HepG2 (cell line): ENCODE data around the gene ARL5C. TPM values are rescaled to one million over a fixed set of nuclear protein-coding genes. Genes with fewer than 3 reads are reported as not detected.
A peak's percentile ranks its signal among the peaks of the same experiment; 100 is the strongest.

ENCODE experiments used
- CEBPB ChIP-seq: IDR thresholded peaks from 2 replicates; pipeline ENCODE4 v1.6.1; 2011; ENCODE audit warnings: low read depth, low read length, improper control_type of control experiment, borderline replicate concordance
- ETV5 ChIP-seq: IDR thresholded peaks from 2 replicates; pipeline ENCODE4 v1.6.1; 2018; ENCODE audit warnings: missing biosample characterization, missing genetic modification reagents, inconsistent platforms, borderline replicate concordance
- HNRNPK ChIP-seq: fragments of 200-400 bp; formaldehyde crosslinking; IDR thresholded peaks from 2 replicates; pipeline ENCODE4 v1.6.1; 2018; ENCODE audit warnings: low read length, low read depth, moderate library complexity, mild to moderate bottlenecking; ENCODE audit not compliant: poor library complexity, severe bottlenecking
- JDP2 ChIP-seq: sonication (generic); formaldehyde crosslinking; IDR thresholded peaks from 2 replicates; pipeline ENCODE4 v1.8.1; 2022; ENCODE audit warnings: missing genetic modification reagents, borderline replicate concordance
- MATR3 ChIP-seq: sonication (generic); formaldehyde crosslinking; IDR thresholded peaks from 2 replicates; pipeline ENCODE4 v1.4.0; 2020; ENCODE audit warnings: missing genetic modification reagents
- NR3C1 ChIP-seq: sonication (generic); formaldehyde crosslinking; IDR thresholded peaks from 2 replicates; pipeline ENCODE4 v1.4.0; 2020; ENCODE audit warnings: missing genetic modification reagents
- PLRG1 ChIP-seq: fragments of 450-650 bp; conservative IDR thresholded peaks from 2 replicates; pipeline ENCODE4 v1.6.1; 2016
- RARA ChIP-seq: IDR thresholded peaks from 2 replicates; pipeline ENCODE4 v1.6.1; 2016; ENCODE audit warnings: missing genetic modification reagents, missing compliant biosample characterization
- SMYD3 ChIP-seq: sonication (generic); formaldehyde crosslinking; IDR thresholded peaks from 2 replicates; pipeline ENCODE4 v1.8.1; 2023; ENCODE audit warnings: mild to moderate bottlenecking, missing genetic modification reagents
- TOE1 ChIP-seq: sonication (generic); formaldehyde crosslinking; IDR thresholded peaks from 2 replicates; pipeline ENCODE4 v1.4.0; 2020; ENCODE audit warnings: mild to moderate bottlenecking, missing genetic modification reagents
- TRIM24 ChIP-seq: sonication (generic); formaldehyde crosslinking; IDR thresholded peaks from 2 replicates; pipeline ENCODE4 v1.8.0; 2022; ENCODE audit warnings: mild to moderate bottlenecking, missing genetic modification reagents
- YY1 ChIP-seq: IDR thresholded peaks from 2 replicates; pipeline ENCODE4 v1.6.1; 2011; ENCODE audit warnings: low read length, low read depth, moderate library complexity, mild to moderate bottlenecking; ENCODE audit not compliant: insufficient read depth, insufficient replicate concordance
- ZNF263 ChIP-seq: sonication (generic); formaldehyde crosslinking; IDR thresholded peaks from 2 replicates; pipeline ENCODE4 v1.4.0; 2020; ENCODE audit warnings: missing genetic modification reagents
- ZNF3 ChIP-seq: IDR thresholded peaks from 2 replicates; pipeline ENCODE4 v1.7.0; 2017; ENCODE audit warnings: inconsistent platforms
- ZNF383 ChIP-seq: sonication (generic); formaldehyde crosslinking; IDR thresholded peaks from 2 replicates; pipeline ENCODE4 v1.4.0; 2020; ENCODE audit warnings: missing genetic modification reagents, mild to moderate bottlenecking, borderline replicate concordance
- ZNF564 ChIP-seq: sonication (generic); formaldehyde crosslinking; IDR thresholded peaks from 2 replicates; pipeline ENCODE4 v1.8.1; 2023; ENCODE audit warnings: mild to moderate bottlenecking, missing genetic modification reagents
- ZNF772 ChIP-seq: sonication (generic); formaldehyde crosslinking; IDR thresholded peaks from 2 replicates; pipeline ENCODE4 v1.5.0; 2020; ENCODE audit warnings: mild to moderate bottlenecking, missing genetic modification reagents
- ZNF891 ChIP-seq: sonication (generic); formaldehyde crosslinking; IDR thresholded peaks from 2 replicates; pipeline ENCODE4 v1.5.0; 2020; ENCODE audit warnings: mild to moderate bottlenecking, missing genetic modification reagents
- ZSCAN12 ChIP-seq: sonication (generic); formaldehyde crosslinking; IDR thresholded peaks from 2 replicates; pipeline ENCODE4 v1.9.0; 2021; ENCODE audit warnings: mild to moderate bottlenecking, missing genetic modification reagents
- polyA plus RNA-seq, 8 experiments: library from polyadenylated mRNA; depleted of rRNA in 3 of 8; stranded (reverse) in 7 of 8; unstranded in 1 of 8; fragments of >200 nt; fragmentation: Illumina TruSeq in 4 of 8; extraction: Trizol in 4 of 8; gene quantifications; 2 replicates each; pipeline versions ENCODE4 v1.2.1 to v1.2.3, GENCODE V29; 2011 to 2016; ENCODE audit warnings: low read depth in 4 of 8, missing spikeins in 1 of 8, mixed read lengths in 1 of 8; ENCODE audit not compliant: insufficient read depth in 1 of 8
- total RNA-seq, 5 experiments: library from RNA; depleted of rRNA; stranded (reverse); fragments of >200 nt; fragmentation: Illumina TruSeq; extraction: Trizol; gene quantifications; 2 replicates each; pipeline ENCODE4 v1.2.3, GENCODE V29; 2016; ENCODE audit warnings: low read depth in 1 of 5
- TF ChIP-seq, protein P1 (sequence below): sonication (generic); formaldehyde crosslinking; IDR thresholded peaks from 2 replicates; pipeline ENCODE4 v1.8.1; 2023; ENCODE audit warnings: mild to moderate bottlenecking, missing genetic modification reagents
- TF ChIP-seq, protein P2 (sequence below): IDR thresholded peaks from 2 replicates; pipeline ENCODE4 v1.6.1; 2012; ENCODE audit warnings: inconsistent platforms
- TF ChIP-seq, protein P3 (sequence below): sonication (generic); formaldehyde crosslinking; IDR thresholded peaks from 2 replicates; pipeline ENCODE4 v1.4.0; 2020; ENCODE audit warnings: missing genetic modification reagents
- TF ChIP-seq, protein P4 (sequence below): sonication (generic); IDR thresholded peaks from 2 replicates; pipeline ENCODE4 v1.6.1; 2016; ENCODE audit warnings: low read depth, borderline replicate concordance
- TF ChIP-seq, protein P5 (sequence below): sonication (generic); formaldehyde crosslinking; IDR thresholded peaks from 2 replicates; pipeline ENCODE4 v1.5.0; 2020; ENCODE audit warnings: mild to moderate bottlenecking, missing genetic modification reagents
- TF ChIP-seq, protein P6 (sequence below): sonication (generic); formaldehyde crosslinking; IDR thresholded peaks from 2 replicates; pipeline ENCODE4 v1.4.0; 2020; ENCODE audit warnings: missing genetic modification reagents, borderline replicate concordance

Gene ARL5C
- total and polyA plus RNA-seq, 2 of the 13 experiments (the other 11 are each of a cell fraction or from before 2014, with no cell fraction given), result not detected

DNA sequence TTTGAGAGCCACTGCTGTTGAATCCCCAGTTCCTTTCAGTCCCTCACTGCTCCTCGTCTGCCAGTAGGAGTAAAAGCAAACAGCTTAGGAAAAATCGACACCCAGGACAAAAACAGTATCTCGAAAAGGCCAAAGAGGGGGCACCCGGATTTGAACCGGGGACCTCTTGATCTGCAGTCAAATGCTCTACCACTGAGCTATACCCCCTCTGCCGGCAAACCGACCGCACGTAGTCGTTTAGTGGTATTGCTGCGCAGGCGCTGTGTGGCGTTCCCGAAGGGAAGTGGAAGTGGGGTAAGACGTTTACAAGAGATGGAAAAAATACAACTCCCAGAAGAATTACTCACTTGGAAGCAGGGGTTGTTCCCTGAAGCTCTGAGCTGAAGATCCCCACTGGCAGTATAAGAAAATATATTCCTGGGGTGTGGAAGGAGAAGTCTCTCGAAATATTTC is 12.3 kb downstream of the ARL5C start (continued):
- TF ChIP-seq, protein P1, sequence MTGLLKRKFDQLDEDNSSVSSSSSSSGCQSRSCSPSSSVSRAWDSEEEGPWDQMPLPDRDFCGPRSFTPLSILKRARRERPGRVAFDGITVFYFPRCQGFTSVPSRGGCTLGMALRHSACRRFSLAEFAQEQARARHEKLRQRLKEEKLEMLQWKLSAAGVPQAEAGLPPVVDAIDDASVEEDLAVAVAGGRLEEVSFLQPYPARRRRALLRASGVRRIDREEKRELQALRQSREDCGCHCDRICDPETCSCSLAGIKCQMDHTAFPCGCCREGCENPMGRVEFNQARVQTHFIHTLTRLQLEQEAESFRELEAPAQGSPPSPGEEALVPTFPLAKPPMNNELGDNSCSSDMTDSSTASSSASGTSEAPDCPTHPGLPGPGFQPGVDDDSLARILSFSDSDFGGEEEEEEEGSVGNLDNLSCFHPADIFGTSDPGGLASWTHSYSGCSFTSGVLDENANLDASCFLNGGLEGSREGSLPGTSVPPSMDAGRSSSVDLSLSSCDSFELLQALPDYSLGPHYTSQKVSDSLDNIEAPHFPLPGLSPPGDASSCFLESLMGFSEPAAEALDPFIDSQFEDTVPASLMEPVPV (CRISPR knock-in tag), result no peak
- no peak for TF ChIP-seq CEBPB
- no peak for TF ChIP-seq ZNF891 (CRISPR knock-in tag)
- no peak for TF ChIP-seq MATR3 (CRISPR knock-in tag)
- no peak for TF ChIP-seq NR3C1 (CRISPR knock-in tag)
- peak; percentile 11 for TF ChIP-seq YY1
- TF ChIP-seq ZNF772 (CRISPR knock-in tag), result no peak
- TF ChIP-seq ZNF564 (CRISPR knock-in tag), result peak; percentile 30; the same call in 1 of the 2 replicates
- TF ChIP-seq, protein P2, sequence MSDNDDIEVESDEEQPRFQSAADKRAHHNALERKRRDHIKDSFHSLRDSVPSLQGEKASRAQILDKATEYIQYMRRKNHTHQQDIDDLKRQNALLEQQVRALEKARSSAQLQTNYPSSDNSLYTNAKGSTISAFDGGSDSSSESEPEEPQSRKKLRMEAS, result no peak
- TF ChIP-seq, protein P3, sequence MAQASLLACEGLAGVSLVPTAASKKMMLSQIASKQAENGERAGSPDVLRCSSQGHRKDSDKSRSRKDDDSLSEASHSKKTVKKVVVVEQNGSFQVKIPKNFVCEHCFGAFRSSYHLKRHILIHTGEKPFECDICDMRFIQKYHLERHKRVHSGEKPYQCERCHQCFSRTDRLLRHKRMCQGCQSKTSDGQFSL (CRISPR knock-in tag), result no peak
- TF ChIP-seq, protein P4, sequence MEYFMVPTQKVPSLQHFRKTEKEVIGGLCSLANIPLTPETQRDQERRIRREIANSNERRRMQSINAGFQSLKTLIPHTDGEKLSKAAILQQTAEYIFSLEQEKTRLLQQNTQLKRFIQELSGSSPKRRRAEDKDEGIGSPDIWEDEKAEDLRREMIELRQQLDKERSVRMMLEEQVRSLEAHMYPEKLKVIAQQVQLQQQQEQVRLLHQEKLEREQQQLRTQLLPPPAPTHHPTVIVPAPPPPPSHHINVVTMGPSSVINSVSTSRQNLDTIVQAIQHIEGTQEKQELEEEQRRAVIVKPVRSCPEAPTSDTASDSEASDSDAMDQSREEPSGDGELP, result no peak
- 0 out of 2 replicates have a peak, but pooled peaks have one; percentile 14 for TF ChIP-seq ZNF263 (CRISPR knock-in tag)
- no peak for TF ChIP-seq HNRNPK
- TF ChIP-seq JDP2 (CRISPR knock-in tag), result no peak
- 0 out of 2 replicates have a peak, but pooled peaks have one; percentile 14 for TF ChIP-seq ZNF3
- no peak for TF ChIP-seq PLRG1
- no peak for TF ChIP-seq ZNF383 (CRISPR knock-in tag)
- TF ChIP-seq ETV5 (CRISPR knock-in tag), result no peak; the same call in 1 of the 2 replicates
- no peak for TF ChIP-seq SMYD3 (CRISPR knock-in tag)
- TF ChIP-seq ZSCAN12 (CRISPR knock-in tag), result no peak
- TF ChIP-seq TRIM24, result no peak
- TF ChIP-seq, protein P5, sequence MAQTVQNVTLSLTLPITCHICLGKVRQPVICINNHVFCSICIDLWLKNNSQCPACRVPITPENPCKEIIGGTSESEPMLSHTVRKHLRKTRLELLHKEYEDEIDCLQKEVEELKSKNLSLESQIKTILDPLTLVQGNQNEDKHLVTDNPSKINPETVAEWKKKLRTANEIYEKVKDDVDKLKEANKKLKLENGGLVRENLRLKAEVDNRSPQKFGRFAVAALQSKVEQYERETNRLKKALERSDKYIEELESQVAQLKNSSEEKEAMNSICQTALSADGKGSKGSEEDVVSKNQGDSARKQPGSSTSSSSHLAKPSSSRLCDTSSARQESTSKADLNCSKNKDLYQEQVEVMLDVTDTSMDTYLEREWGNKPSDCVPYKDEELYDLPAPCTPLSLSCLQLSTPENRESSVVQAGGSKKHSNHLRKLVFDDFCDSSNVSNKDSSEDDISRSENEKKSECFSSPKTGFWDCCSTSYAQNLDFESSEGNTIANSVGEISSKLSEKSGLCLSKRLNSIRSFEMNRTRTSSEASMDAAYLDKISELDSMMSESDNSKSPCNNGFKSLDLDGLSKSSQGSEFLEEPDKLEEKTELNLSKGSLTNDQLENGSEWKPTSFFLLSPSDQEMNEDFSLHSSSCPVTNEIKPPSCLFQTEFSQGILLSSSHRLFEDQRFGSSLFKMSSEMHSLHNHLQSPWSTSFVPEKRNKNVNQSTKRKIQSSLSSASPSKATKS, result no peak
- TF ChIP-seq RARA (CRISPR knock-in tag), result peak; percentile 15; the same call in 1 of the 2 replicates
- TF ChIP-seq, protein P6, sequence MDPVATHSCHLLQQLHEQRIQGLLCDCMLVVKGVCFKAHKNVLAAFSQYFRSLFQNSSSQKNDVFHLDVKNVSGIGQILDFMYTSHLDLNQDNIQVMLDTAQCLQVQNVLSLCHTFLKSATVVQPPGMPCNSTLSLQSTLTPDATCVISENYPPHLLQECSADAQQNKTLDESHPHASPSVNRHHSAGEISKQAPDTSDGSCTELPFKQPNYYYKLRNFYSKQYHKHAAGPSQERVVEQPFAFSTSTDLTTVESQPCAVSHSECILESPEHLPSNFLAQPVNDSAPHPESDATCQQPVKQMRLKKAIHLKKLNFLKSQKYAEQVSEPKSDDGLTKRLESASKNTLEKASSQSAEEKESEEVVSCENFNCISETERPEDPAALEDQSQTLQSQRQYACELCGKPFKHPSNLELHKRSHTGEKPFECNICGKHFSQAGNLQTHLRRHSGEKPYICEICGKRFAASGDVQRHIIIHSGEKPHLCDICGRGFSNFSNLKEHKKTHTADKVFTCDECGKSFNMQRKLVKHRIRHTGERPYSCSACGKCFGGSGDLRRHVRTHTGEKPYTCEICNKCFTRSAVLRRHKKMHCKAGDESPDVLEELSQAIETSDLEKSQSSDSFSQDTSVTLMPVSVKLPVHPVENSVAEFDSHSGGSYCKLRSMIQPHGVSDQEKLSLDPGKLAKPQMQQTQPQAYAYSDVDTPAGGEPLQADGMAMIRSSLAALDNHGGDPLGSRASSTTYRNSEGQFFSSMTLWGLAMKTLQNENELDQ (CRISPR knock-in tag), result no peak
- no peak for TF ChIP-seq TOE1
